K562 (cell line): ENCODE measurements around the gene THAP11. TPM values are rescaled to one million over a fixed set of nuclear protein-coding genes. Genes with fewer than 3 reads are reported as not detected.
A peak's percentile ranks its signal among the peaks of the same experiment; 100 is the strongest.

Source experiments
- ARID4B ChIP-seq: sonication (generic); formaldehyde crosslinking; IDR thresholded peaks from 2 replicates; pipeline ENCODE4 v1.8.0; 2022; ENCODE audit warnings: mild to moderate bottlenecking, missing genetic modification reagents
- ATF1 ChIP-seq, 2 experiments: fragments of 450-650 bp in 1 of 2; IDR thresholded peaks; 2 replicates each; pipeline ENCODE4 v1.6.1; 2016; ENCODE audit warnings: missing compliant biosample characterization in 1 of 2, missing genetic modification characterization in 1 of 2
- EGR1 ChIP-seq: fragments of 450-650 bp; conservative IDR thresholded peaks from 2 replicates; pipeline ENCODE4 v1.6.1; 2017; ENCODE audit warnings: mild to moderate bottlenecking
- ERF ChIP-seq: fragments of 450-650 bp; formaldehyde crosslinking; IDR thresholded peaks from 2 replicates; pipeline ENCODE4 v1.4.0; 2020; ENCODE audit warnings: mild to moderate bottlenecking, mixed read lengths
- FOXJ3 ChIP-seq: sonication (generic); formaldehyde crosslinking; IDR thresholded peaks from 2 replicates; pipeline ENCODE4 v1.4.0; 2020; ENCODE audit warnings: mild to moderate bottlenecking, missing genetic modification reagents
- HMG20B ChIP-seq: fragments of 250-450 bp; sonication (Bioruptor Pico); IDR thresholded peaks from 2 replicates; pipeline ENCODE4 v1.5.0; 2021; ENCODE audit warnings: mild to moderate bottlenecking
- KHSRP ChIP-seq: fragments of 450-650 bp; IDR thresholded peaks from 2 replicates; pipeline ENCODE4 v1.6.1; 2017
- MYBL2 ChIP-seq, 2 experiments: fragments of 450-650 bp in 1 of 2; sonication (generic) in 1 of 2; formaldehyde crosslinking in 1 of 2; IDR thresholded peaks; 2 replicates each; pipeline versions ENCODE4 v1.6.1 to v1.8.1; 2017 to 2022; ENCODE audit warnings: borderline replicate concordance in 1 of 2, inconsistent platforms in 1 of 2, low read depth in 1 of 2, mild to moderate bottlenecking in 1 of 2, missing genetic modification reagents in 1 of 2, moderate library complexity in 1 of 2
- NEUROD1 ChIP-seq: fragments of 150-350 bp; IDR thresholded peaks from 2 replicates; pipeline ENCODE4 v1.6.1; 2014; ENCODE audit warnings: borderline replicate concordance, low read length, low read depth; ENCODE audit not compliant: partially characterized antibody
- POLR3G ChIP-seq: IDR thresholded peaks from 2 replicates; pipeline ENCODE4 v1.6.1; 2011; ENCODE audit not compliant: insufficient read length, insufficient replicate concordance; ENCODE audit errors: extremely low read depth
- RFX1 ChIP-seq: fragments of 450-650 bp; IDR thresholded peaks from 2 replicates; pipeline ENCODE4 v1.6.1; 2016; ENCODE audit warnings: mild to moderate bottlenecking, moderate library complexity
- TAF15 ChIP-seq: fragments of 200-400 bp; formaldehyde crosslinking; IDR thresholded peaks from 2 replicates; pipeline ENCODE4 v1.6.1; 2017; ENCODE audit warnings: mild to moderate bottlenecking, low read depth, low read length, moderate library complexity
- TFAM ChIP-seq: fragments of 250-450 bp; sonication (Bioruptor Pico); conservative IDR thresholded peaks from 2 replicates; pipeline ENCODE4 v1.5.0; 2021; ENCODE audit warnings: mild to moderate bottlenecking, moderate library complexity
- YBX1 ChIP-seq: fragments of 450-650 bp; IDR thresholded peaks from 2 replicates; pipeline ENCODE4 v1.7.1; 2016; ENCODE audit warnings: mild to moderate bottlenecking
- ZC3H8 ChIP-seq: fragments of 450-650 bp; IDR thresholded peaks from 2 replicates; pipeline ENCODE4 v1.6.1; 2017
- ZNF445 ChIP-seq: fragments of 250-450 bp; sonication (Bioruptor Pico); IDR thresholded peaks from 2 replicates; pipeline ENCODE4 v1.4.0; 2020; ENCODE audit warnings: low read depth, mild to moderate bottlenecking, moderate library complexity
- ZSCAN29 ChIP-seq: fragments of 450-650 bp; IDR thresholded peaks from 2 replicates; pipeline ENCODE4 v1.6.1; 2017
- polyA plus RNA-seq, 8 experiments: library from polyadenylated mRNA; depleted of rRNA in 4 of 8; stranded (reverse) in 5 of 8; unstranded in 3 of 8; fragments of >200 nt; fragmentation: Nextera tagmentation in 2 of 8; fragmentation: Illumina TruSeq in 1 of 8; extraction: Ambion mirVana in 2 of 8; extraction: Trizol in 1 of 8; gene quantifications; 2 replicates each; pipeline versions ENCODE4 v1.2.1 to v1.2.3, GENCODE V29; 2011 to 2014; ENCODE audit warnings: inconsistent platforms in 1 of 8, missing spikeins in 1 of 8
- total RNA-seq, 7 experiments: library from RNA; depleted of rRNA in 6 of 7; stranded (reverse); fragments of >200 nt in 6 of 7; fragmentation: Illumina TruSeq in 2 of 7; extraction: Trizol in 2 of 7; gene quantifications; 2 replicates each; pipeline versions ENCODE4 v1.2.1 to v1.2.3, GENCODE V29; 2011 to 2021; ENCODE audit warnings: low replicate concordance in 1 of 7
- TF ChIP-seq, protein P1 (sequence below): sonication (generic); formaldehyde crosslinking; IDR thresholded peaks from 2 replicates; pipeline ENCODE4 v1.8.1; 2023; ENCODE audit warnings: mild to moderate bottlenecking, missing genetic modification reagents
- TF ChIP-seq, protein P2 (sequence below): sonication (generic); formaldehyde crosslinking; IDR thresholded peaks from 2 replicates; pipeline ENCODE4 v1.8.0; 2022; ENCODE audit warnings: missing genetic modification reagents, mild to moderate bottlenecking, moderate library complexity, borderline replicate concordance
- TF ChIP-seq, protein P3 (sequence below): fragments of 450-650 bp; IDR thresholded peaks from 2 replicates; pipeline ENCODE4 v1.6.1; 2017; ENCODE audit warnings: mild to moderate bottlenecking, moderate library complexity

The THAP11 gene
- total and polyA plus RNA-seq, 9 of the 15 experiments (the other 6 are each of a cell fraction or from before 2014, with no cell fraction given) = 2.4 to 31.6 (median 21.4) TPM

DNA sequence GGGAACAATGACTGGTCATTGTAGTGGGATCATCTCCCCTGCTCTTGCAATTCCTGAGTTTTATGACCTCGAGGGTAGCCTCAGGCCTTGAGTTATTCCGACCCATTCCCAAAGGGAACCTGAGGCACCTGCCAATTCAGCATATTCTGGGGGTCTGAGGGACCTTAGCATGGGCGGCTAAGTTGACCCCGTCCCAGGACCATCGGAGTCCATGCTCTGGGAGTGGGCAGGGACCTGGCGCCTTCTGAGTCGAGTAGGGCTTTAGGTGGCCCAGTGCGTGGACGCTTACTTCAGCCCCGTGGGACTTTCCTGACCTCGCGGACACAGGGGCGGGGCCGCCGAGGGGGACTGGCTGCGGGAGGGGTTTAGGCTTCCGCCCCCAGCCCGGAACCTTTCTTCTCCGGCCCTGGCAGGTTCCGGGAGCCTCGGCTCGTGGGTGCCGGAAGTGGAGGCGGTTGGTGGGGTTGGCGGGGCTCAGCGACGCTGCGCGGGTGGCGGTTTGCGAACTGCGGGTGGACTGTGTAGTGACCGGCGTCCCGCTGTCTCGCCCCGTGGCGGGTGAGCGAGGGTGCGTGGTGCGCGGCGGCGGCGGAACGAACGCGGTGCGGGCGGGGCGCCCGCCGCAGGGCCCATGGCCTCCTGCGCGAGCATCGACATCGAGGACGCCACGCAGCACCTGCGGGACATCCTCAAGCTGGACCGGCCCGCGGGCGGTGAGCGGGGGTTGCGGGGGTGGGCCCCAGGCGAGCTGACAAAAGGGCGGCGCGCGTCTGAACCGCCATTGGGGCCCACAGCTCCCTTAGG lies 30.7 kb downstream of the THAP11 start, which contains the start of gene EDC4 (continued):
- TF ChIP-seq EGR1 (peak; percentile 98), POLR3G (no peak), ZC3H8 (no peak), KHSRP (no peak), HMG20B (CRISPR knock-in tag) (no peak), ATF1 (CRISPR knock-in tag; IDR thresholded peaks at IDR 0.05) (no peak), ATF1 (tag; IDR thresholded peaks at IDR 0.05) (peak; percentile 71), TFAM (no peak), YBX1 (no peak), ERF (CRISPR knock-in tag) (peak; percentile 94), FOXJ3 (CRISPR knock-in tag) (no peak), ZNF445 (no peak; the same call in 1 of the 2 replicates), TAF15 (no peak), ZSCAN29 (no peak), NEUROD1 (peak; percentile 91), RFX1 (no peak), MYBL2 (IDR thresholded peaks at IDR 0.05; ENCODE audit: low read depth) (no peak), MYBL2 (CRISPR knock-in tag; IDR thresholded peaks at IDR 0.05; ENCODE audit: borderline replicate concordance) (no peak), ARID4B (CRISPR knock-in tag) (peak; percentile 90)
- TF ChIP-seq, protein P1, sequence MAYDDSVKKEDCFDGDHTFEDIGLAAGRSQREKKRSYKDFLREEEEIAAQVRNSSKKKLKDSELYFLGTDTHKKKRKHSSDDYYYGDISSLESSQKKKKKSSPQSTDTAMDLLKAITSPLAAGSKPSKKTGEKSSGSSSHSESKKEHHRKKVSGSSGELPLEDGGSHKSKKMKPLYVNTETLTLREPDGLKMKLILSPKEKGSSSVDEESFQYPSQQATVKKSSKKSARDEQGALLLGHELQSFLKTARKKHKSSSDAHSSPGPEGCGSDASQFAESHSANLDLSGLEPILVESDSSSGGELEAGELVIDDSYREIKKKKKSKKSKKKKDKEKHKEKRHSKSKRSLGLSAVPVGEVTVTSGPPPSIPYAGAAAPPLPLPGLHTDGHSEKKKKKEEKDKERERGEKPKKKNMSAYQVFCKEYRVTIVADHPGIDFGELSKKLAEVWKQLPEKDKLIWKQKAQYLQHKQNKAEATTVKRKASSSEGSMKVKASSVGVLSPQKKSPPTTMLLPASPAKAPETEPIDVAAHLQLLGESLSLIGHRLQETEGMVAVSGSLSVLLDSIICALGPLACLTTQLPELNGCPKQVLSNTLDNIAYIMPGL (CRISPR knock-in tag) = peak; percentile 89; the same call in 1 of the 2 replicates
- TF ChIP-seq, protein P2, sequence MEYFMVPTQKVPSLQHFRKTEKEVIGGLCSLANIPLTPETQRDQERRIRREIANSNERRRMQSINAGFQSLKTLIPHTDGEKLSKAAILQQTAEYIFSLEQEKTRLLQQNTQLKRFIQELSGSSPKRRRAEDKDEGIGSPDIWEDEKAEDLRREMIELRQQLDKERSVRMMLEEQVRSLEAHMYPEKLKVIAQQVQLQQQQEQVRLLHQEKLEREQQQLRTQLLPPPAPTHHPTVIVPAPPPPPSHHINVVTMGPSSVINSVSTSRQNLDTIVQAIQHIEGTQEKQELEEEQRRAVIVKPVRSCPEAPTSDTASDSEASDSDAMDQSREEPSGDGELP (CRISPR knock-in tag) = peak; percentile 80; the same call in 1 of the 2 replicates
- TF ChIP-seq, protein P3, sequence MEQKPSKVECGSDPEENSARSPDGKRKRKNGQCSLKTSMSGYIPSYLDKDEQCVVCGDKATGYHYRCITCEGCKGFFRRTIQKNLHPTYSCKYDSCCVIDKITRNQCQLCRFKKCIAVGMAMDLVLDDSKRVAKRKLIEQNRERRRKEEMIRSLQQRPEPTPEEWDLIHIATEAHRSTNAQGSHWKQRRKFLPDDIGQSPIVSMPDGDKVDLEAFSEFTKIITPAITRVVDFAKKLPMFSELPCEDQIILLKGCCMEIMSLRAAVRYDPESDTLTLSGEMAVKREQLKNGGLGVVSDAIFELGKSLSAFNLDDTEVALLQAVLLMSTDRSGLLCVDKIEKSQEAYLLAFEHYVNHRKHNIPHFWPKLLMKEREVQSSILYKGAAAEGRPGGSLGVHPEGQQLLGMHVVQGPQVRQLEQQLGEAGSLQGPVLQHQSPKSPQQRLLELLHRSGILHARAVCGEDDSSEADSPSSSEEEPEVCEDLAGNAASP = no peak
